Endothelial cell of umbilical vein (primary cell): ENCODE data around the gene ANKRD44. TPM values are rescaled to one million over a fixed set of nuclear protein-coding genes. Genes with fewer than 3 reads are reported as not detected.

Experiments used
- BruUV-seq: library from RNA; stranded (reverse); fragments of 400-500 nt; replicated peaks from 2 replicates; lab custom pipeline; 2021; lab: Mats Ljungman, UMichigan
- CTCF ChIA-PET: fragments of 300-600, 350-600 bp; sonication (Branson Sonifier 250); formaldehyde crosslinking; loops from one replicate; lab custom pipeline; 2021; ENCODE audit warnings: antibody characterized with exemption, inconsistent platforms; lab: Charles Lee
- POLR2A ChIA-PET: fragments of 300-600, 350-600 bp; sonication (Branson Sonifier 250); formaldehyde crosslinking; loops from one replicate; lab custom pipeline; 2021; ENCODE audit warnings: antibody characterized with exemption, inconsistent platforms; lab: Charles Lee
- DNase-seq: peaks from one replicate; pipeline ENCODE4 v3.0.0-alpha.2; 2011; ENCODE audit warnings: low read depth, low spot score
- FAIRE-seq: peaks from 2 replicates; lab custom pipeline; 2011; peaks lifted over from hg19 to GRCh38; lab: Jason Lieb, UNC
- H2AFZ ChIP-seq: 2 replicates; pipeline ENCODE4 v1.6.0; 2012; ENCODE audit warnings: low read depth, low read length, control low read depth, inconsistent platforms
- H3K27ac ChIP-seq: 2 replicates; pipeline ENCODE4 v1.5.1; 2011; ENCODE audit warnings: low read depth, mild to moderate bottlenecking, control low read depth, low read length, moderate library complexity; ENCODE audit not compliant: insufficient read depth
- H3K27me3 ChIP-seq, 2 experiments: 2 replicates each; pipeline versions ENCODE4 v1.6.0 to v1.6.1; 2011; ENCODE audit warnings: low read length in 2 of 2, mixed read lengths in 1 of 2; ENCODE audit not compliant: control insufficient read depth in 2 of 2, insufficient read depth in 2 of 2
- H3K36me3 ChIP-seq, 2 experiments: 2 replicates in 1 of 2; 3 replicates in 1 of 2; pipeline ENCODE4 v1.5.1; 2011; ENCODE audit warnings: low read length in 2 of 2, mild to moderate bottlenecking in 1 of 2, moderate library complexity in 1 of 2; ENCODE audit not compliant: control insufficient read depth in 2 of 2, insufficient read depth in 2 of 2; ENCODE audit errors: extremely low read depth in 1 of 2
- H3K4me1 ChIP-seq: 3 replicates; pipeline ENCODE4 v1.5.1; 2011; ENCODE audit warnings: mild to moderate bottlenecking, low read length; ENCODE audit not compliant: control insufficient read depth, insufficient read depth; ENCODE audit errors: extremely low read depth
- H3K4me2 ChIP-seq: 2 replicates; pipeline ENCODE4 v1.6.1; 2011; ENCODE audit warnings: low read length, control low read depth, mixed read lengths; ENCODE audit not compliant: insufficient read depth
- H3K4me3 ChIP-seq, 3 experiments: fragments of 200-600 bp in 1 of 3; sonication (generic), shearing (Covaris generic) in 1 of 3; replicated peaks in 1 of 3; 2 replicates each; pipeline ENCODE4 v1.5.1; 2011 to 2016; ENCODE audit warnings: control low read depth in 3 of 3, low read length in 3 of 3, mild to moderate bottlenecking in 2 of 3, inconsistent platforms in 1 of 3, low read depth in 1 of 3, moderate library complexity in 1 of 3; ENCODE audit not compliant: insufficient read depth in 1 of 3
- H3K79me2 ChIP-seq: 2 replicates; pipeline ENCODE4 v1.6.0; 2012; ENCODE audit warnings: low read length, inconsistent platforms; ENCODE audit not compliant: control insufficient read depth, insufficient read depth
- H3K9ac ChIP-seq: replicated peaks from 2 replicates; pipeline ENCODE3; 2011; ENCODE audit warnings: low read length, control low read depth; ENCODE audit not compliant: insufficient read depth; ENCODE audit errors: extremely low read depth
- H3K9me1 ChIP-seq: replicated peaks from 3 replicates; pipeline ENCODE4 v1.6.0; 2011; ENCODE audit warnings: mild to moderate bottlenecking, low read length; ENCODE audit not compliant: control insufficient read depth, insufficient read depth; ENCODE audit errors: extremely low read depth
- H3K9me3 ChIP-seq: replicated peaks from 2 replicates; pipeline ENCODE4 v1.5.1; 2012; ENCODE audit warnings: low read length, inconsistent platforms; ENCODE audit not compliant: control insufficient read depth, insufficient read depth
- H4K20me1 ChIP-seq: replicated peaks from 2 replicates; pipeline ENCODE3; 2011; ENCODE audit warnings: mild to moderate bottlenecking, low read length; ENCODE audit not compliant: control insufficient read depth, insufficient read depth; ENCODE audit errors: extremely low read depth
- EZH2 ChIP-seq: IDR thresholded peaks from 2 replicates; pipeline ENCODE4 v1.6.1; 2012; ENCODE audit warnings: borderline replicate concordance, low read depth, mild to moderate bottlenecking, moderate library complexity, low read length, inconsistent platforms; ENCODE audit not compliant: severe bottlenecking
- FOS ChIP-seq: IDR thresholded peaks from 2 replicates; pipeline ENCODE4 v1.6.1; 2011; ENCODE audit warnings: mild to moderate bottlenecking, low read length, moderate library complexity, borderline replicate concordance; ENCODE audit not compliant: insufficient read depth
- GATA2 ChIP-seq: IDR thresholded peaks from 2 replicates; pipeline ENCODE4 v1.7.0; 2011; ENCODE audit warnings: low read depth, mild to moderate bottlenecking, moderate library complexity, mixed read lengths, low read length; ENCODE audit not compliant: insufficient read length, insufficient read depth
- JUN ChIP-seq: IDR thresholded peaks from 2 replicates; pipeline ENCODE4 v1.6.1; 2011; ENCODE audit warnings: borderline replicate concordance, low read depth; ENCODE audit not compliant: insufficient read length, insufficient read depth
- MYC ChIP-seq: IDR thresholded peaks from one replicate; pipeline ENCODE4 v1.6.1; 2011; ENCODE audit warnings: mild to moderate bottlenecking, low read depth, low read length
- POLR2A ChIP-seq: IDR thresholded peaks from 2 replicates; pipeline ENCODE4 v1.6.1; 2012; ENCODE audit warnings: low read depth, mild to moderate bottlenecking, control low read depth, low read length
- POLR2AphosphoS5 ChIP-seq: IDR thresholded peaks from 2 replicates; pipeline ENCODE4 v1.6.1; 2012; ENCODE audit warnings: low read depth, mild to moderate bottlenecking, control low read depth, low read length, moderate library complexity; ENCODE audit not compliant: insufficient read depth
- dilution Hi-C: fragments of 300-500 bp; cut with MboI; formaldehyde crosslinking; loops from one replicate; pipeline ENCODE4 v1.15.0; 2019; ENCODE audit warnings: low sequenced_read_pairs; ENCODE audit not compliant: extremely low pct_ligation_motif_present
- intact Hi-C: fragments of 100-400 bp; cut with micrococcal nuclease; formaldehyde crosslinking; loops from one replicate; pipeline ENCODE4 v1.10.0; 2022
- polyA plus RNA-seq, 4 experiments: library from polyadenylated mRNA; depleted of rRNA in 3 of 4; stranded (reverse) in 3 of 4; unstranded in 1 of 4; fragments of >200 nt; gene quantifications; 2 replicates each; pipeline versions ENCODE4 v1.2.1 to v1.2.3, GENCODE V29; 2011 to 2012; ENCODE audit warnings: missing spikeins in 1 of 4
- total RNA-seq: library from RNA; stranded (reverse); gene quantifications from 2 replicates; pipeline ENCODE4 v1.2.3, GENCODE V29; 2021
- TF ChIP-seq, protein P1 (sequence below): IDR thresholded peaks from 2 replicates; pipeline ENCODE4 v1.6.1; 2011; ENCODE audit not compliant: insufficient read depth, insufficient read length
- TF ChIP-seq, protein P2 (sequence below), 2 donors: IDR thresholded peaks; 1 replicate in 1 of 2; 2 replicates in 1 of 2; pipeline ENCODE4 v1.5.1; 2011; ENCODE audit warnings: low read length in 2 of 2, mild to moderate bottlenecking in 2 of 2, moderate library complexity in 2 of 2, control low read depth in 1 of 2, inconsistent platforms in 1 of 2, low read depth in 1 of 2; ENCODE audit not compliant: insufficient read depth in 1 of 2; ENCODE audit errors: extremely low read depth in 1 of 2

ANKRD44 gene
- total and polyA plus RNA-seq, 2 donors (not counting 3 experiments of a cell fraction or from before 2014, with no cell fraction given), result 3.4 to 6.1 TPM

DNA sequence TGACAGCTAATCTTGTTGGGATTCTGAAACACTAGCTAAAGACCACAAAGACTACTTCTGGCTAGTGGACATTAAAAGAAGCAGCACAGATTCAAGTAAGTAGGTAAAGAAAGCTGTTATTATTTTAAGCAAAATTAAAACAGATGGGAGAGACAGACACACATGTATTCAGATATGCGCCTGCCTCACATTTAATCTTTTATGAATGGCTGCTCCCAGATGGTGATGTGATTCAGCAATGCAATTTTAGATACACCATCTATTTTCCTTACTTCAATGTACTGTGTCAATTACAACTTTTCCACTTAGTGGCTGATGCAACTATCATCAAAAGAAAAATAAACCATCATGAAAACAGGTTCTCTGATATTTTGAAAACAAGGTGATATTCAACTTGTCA, 251.1 kb downstream of the ANKRD44 start:
- Histone ChIP-seq H3K27ac (no peak overlapping the region), H2AFZ (no peak overlapping the region), H3K4me3 (no peak overlapping the region), H3K36me3 (no peaks in the 10 kb centered on the region), H3K4me1 (no peaks in the 10 kb centered on the region), H3K9me3 (no peaks in the 10 kb centered on the region), H3K79me2 (no peaks in the 10 kb centered on the region), H3K27me3 (no peaks in the 10 kb centered on the region), H4K20me1 (no peaks in the 10 kb centered on the region), H3K9me1 (no peaks in the 10 kb centered on the region), H3K4me2 (no peak overlapping the region), H3K9ac (no peak overlapping the region)
- no TSS peak for BruUV-seq
- FAIRE-seq, result no peak
- CTCF ChIA-PET, result interaction anchor here (0.8 to 1.3 kb wide), 4 partner anchors 9 to 49 kb away, joined by 3 read pairs; no protein-coding TSS in a partner anchor
- POLR2A ChIA-PET, result no interaction called here
- TF ChIP-seq POLR2A, result no peak
- TF ChIP-seq POLR2AphosphoS5, result no peak
- TF ChIP-seq MYC, result no peak
- no peak for DNase-seq
- intact Hi-C loops, result no loop called here
- dilution Hi-C loops, result no loop called here

DNA sequence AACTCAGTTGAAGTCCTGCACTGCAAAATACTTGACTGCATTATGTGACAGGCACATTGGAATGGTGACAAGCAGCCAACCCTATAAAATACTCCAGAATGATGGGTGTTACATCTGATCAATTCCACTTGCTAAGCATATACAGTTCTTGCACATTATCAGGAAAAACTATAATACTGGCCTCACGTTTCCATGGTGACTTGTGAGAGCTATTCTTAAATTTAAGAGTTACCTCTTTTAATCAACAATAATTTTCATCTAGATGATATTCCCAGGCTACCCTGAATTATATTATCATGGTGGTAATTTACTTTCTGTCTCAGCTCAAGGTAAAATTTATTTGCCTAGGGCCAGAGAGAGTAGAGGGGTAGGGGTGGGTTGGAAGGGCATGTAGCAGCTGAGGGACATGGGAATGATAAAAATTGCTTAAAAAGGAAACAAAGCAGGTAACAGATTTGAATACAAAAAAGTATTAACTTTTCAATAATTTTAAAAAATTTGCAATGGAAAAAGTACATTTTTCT, 251.7 kb downstream of the ANKRD44 start:
- FAIRE-seq (no peak), DNase-seq (no peak)
- CTCF ChIA-PET, result interaction anchor here (0.8 to 2.4 kb wide), 4 partner anchors 20 to 110 kb away, joined by 3 to 8 read pairs (median 3); no protein-coding TSS in a partner anchor
- Histone ChIP-seq H3K27ac (no peak overlapping the region), H3K9me3 (no peaks in the 10 kb centered on the region), H3K27me3 (no peaks in the 10 kb centered on the region), H4K20me1 (no peaks in the 10 kb centered on the region), H3K9ac (no peak overlapping the region), H3K9me1 (no peaks in the 10 kb centered on the region), H3K36me3 (no peaks in the 10 kb centered on the region), H3K79me2 (no peaks in the 10 kb centered on the region), H3K4me2 (no peak overlapping the region), H3K4me3 (no peak overlapping the region), H3K4me1 (no peaks in the 10 kb centered on the region), H2AFZ (no peak overlapping the region)
- intact Hi-C loops (no loop called here), dilution Hi-C loops (no loop called here)
- POLR2A ChIA-PET, result no interaction called here
- TF ChIP-seq MYC (no peak), GATA2 (no peak), POLR2A (no peak), POLR2AphosphoS5 (no peak), FOS (no peak), EZH2 (no peak), JUN (no peak)
- TF ChIP-seq, protein P1, sequence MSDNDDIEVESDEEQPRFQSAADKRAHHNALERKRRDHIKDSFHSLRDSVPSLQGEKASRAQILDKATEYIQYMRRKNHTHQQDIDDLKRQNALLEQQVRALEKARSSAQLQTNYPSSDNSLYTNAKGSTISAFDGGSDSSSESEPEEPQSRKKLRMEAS, result no peak
- TF ChIP-seq, protein P2, sequence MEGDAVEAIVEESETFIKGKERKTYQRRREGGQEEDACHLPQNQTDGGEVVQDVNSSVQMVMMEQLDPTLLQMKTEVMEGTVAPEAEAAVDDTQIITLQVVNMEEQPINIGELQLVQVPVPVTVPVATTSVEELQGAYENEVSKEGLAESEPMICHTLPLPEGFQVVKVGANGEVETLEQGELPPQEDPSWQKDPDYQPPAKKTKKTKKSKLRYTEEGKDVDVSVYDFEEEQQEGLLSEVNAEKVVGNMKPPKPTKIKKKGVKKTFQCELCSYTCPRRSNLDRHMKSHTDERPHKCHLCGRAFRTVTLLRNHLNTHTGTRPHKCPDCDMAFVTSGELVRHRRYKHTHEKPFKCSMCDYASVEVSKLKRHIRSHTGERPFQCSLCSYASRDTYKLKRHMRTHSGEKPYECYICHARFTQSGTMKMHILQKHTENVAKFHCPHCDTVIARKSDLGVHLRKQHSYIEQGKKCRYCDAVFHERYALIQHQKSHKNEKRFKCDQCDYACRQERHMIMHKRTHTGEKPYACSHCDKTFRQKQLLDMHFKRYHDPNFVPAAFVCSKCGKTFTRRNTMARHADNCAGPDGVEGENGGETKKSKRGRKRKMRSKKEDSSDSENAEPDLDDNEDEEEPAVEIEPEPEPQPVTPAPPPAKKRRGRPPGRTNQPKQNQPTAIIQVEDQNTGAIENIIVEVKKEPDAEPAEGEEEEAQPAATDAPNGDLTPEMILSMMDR (IDR thresholded peaks at IDR 0.05; ENCODE audit: extremely low read depth in 1 of 2, insufficient read depth in 1 of 2, low read depth in 1 of 2, low read length in 2 of 2), result no peak
- BruUV-seq, result no TSS peak
